OCI-LY3 (cell line): ENCODE measurements around the gene UMAD1.

ENCODE experiments used
- EZH2phosphoT487 ChIP-seq: fragments of 200-600 bp; shearing (Covaris generic); IDR thresholded peaks from 2 replicates; pipeline ENCODE4 v1.6.1; 2018; ENCODE audit warnings: antibody characterized with exemption, mixed run types, low read depth
- TF ChIP-seq, protein P1 (sequence below): fragments of 200-600, 300-600 bp; sonication (generic); IDR thresholded peaks from 2 replicates; pipeline ENCODE4 v1.5.1; 2014; ENCODE audit warnings: antibody characterized with exemption, low read length, low read depth

DNA sequence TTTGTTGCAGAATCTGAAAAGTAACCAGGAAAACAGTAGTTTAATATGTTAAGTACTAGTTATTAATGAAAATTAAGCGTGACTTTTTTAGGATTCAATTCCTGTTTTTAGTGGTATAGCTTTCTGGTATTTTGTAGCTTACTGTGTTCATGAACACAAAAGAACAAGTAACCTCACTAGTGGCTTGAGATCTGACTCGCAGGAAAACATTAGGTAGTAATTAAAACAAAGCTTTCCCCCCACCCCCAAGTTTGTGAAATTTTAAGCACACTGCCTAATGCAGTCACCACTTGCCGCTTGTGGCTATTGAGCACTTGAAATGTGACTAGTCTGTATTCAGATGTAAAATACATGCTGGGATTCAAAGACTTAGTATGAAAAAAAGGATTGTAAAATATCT is 180.4 kb downstream of the UMAD1 start:
- TF ChIP-seq EZH2phosphoT487, result no peak
- TF ChIP-seq, protein P1, sequence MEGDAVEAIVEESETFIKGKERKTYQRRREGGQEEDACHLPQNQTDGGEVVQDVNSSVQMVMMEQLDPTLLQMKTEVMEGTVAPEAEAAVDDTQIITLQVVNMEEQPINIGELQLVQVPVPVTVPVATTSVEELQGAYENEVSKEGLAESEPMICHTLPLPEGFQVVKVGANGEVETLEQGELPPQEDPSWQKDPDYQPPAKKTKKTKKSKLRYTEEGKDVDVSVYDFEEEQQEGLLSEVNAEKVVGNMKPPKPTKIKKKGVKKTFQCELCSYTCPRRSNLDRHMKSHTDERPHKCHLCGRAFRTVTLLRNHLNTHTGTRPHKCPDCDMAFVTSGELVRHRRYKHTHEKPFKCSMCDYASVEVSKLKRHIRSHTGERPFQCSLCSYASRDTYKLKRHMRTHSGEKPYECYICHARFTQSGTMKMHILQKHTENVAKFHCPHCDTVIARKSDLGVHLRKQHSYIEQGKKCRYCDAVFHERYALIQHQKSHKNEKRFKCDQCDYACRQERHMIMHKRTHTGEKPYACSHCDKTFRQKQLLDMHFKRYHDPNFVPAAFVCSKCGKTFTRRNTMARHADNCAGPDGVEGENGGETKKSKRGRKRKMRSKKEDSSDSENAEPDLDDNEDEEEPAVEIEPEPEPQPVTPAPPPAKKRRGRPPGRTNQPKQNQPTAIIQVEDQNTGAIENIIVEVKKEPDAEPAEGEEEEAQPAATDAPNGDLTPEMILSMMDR, result no peak
